ENCODE measurements around the gene GALNT17. TPM values are rescaled to one million over a fixed set of nuclear protein-coding genes. Genes with fewer than 3 reads are reported as not detected.

Gene GALNT17
- total RNA-seq, 6 donors from 2014 or later: 5.3 to 26.2 (median 10.1) TPM

DNA sequence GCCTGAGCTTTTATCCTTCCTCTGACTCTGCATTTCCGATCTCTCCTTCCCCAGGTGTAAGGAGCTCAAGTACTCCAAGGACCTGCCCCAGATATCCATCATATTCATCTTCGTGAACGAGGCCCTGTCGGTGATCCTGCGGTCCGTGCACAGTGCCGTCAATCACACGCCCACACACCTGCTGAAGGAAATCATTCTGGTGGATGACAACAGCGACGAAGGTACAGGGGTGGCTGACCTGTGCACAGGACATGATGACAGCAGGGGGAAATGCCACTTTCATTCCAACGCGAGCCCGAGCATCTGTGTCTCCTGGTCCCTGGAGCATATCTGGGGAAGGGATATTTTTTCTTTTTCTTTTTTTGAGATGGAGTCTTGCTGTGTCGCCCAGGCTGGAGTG is 256.2 kb downstream of the GALNT17 start:
- Histone ChIP-seq H3K4me1 (no peaks in the 10 kb centered on the region), H3K9me3 (no peaks in the 10 kb centered on the region), H3K4me3 (no peak overlapping the region), H3K27me3 (no peaks in the 10 kb centered on the region), H3K27ac (no peak overlapping the region), H3K36me3 (no peaks in the 10 kb centered on the region)
- DNase-seq (no peak), ATAC-seq (ENCODE audit: low FRiP score in 2 of 2) (no peak)
- TF ChIP-seq, protein P1, sequence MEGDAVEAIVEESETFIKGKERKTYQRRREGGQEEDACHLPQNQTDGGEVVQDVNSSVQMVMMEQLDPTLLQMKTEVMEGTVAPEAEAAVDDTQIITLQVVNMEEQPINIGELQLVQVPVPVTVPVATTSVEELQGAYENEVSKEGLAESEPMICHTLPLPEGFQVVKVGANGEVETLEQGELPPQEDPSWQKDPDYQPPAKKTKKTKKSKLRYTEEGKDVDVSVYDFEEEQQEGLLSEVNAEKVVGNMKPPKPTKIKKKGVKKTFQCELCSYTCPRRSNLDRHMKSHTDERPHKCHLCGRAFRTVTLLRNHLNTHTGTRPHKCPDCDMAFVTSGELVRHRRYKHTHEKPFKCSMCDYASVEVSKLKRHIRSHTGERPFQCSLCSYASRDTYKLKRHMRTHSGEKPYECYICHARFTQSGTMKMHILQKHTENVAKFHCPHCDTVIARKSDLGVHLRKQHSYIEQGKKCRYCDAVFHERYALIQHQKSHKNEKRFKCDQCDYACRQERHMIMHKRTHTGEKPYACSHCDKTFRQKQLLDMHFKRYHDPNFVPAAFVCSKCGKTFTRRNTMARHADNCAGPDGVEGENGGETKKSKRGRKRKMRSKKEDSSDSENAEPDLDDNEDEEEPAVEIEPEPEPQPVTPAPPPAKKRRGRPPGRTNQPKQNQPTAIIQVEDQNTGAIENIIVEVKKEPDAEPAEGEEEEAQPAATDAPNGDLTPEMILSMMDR (IDR thresholded peaks at IDR 0.05): no peak
- TF ChIP-seq EP300 (IDR thresholded peaks at IDR 0.05) (no peak), POLR2A (IDR thresholded peaks at IDR 0.05) (no peak), POLR2AphosphoS5 (IDR thresholded peaks at IDR 0.05) (no peak)
- WGBS, 2 donors: 87 to 90% methylated on average over 14 of the region's 14 CpGs

DNA sequence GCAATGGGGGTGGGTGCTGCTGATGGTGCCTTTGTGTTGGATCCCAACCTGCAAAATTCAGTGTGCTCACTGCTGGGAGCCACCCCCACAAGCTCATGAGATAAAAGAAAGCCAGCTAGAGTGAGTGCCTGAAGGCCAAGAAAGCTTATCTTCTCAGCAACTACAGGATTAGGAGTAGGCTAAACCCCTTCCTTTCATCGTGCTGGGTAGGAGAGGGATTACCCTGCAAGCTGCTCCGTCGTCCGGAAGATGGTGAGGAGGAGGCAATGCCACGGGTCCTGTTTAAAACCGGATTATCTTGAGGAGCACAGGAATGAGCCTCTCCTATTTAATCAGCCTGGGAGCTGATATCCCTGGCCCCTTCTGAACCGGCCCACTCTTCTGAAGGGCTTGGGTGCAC is 258.0 kb downstream of the GALNT17 start:
- Histone ChIP-seq H3K9me3 (no peaks in the 10 kb centered on the region), H3K36me3 (no peaks in the 10 kb centered on the region), H3K27me3 (no peaks in the 10 kb centered on the region), H3K4me1 (no peaks in the 10 kb centered on the region), H3K4me3 (no peak overlapping the region), H3K27ac (no peak overlapping the region)
- 80 to 83% methylated on average over 7 of the region's 7 CpGs for WGBS, 2 donors
- ATAC-seq (ENCODE audit: low FRiP score in 2 of 2) (no peak), DNase-seq (no peak)
- no peak for TF ChIP-seq POLR2AphosphoS5 (IDR thresholded peaks at IDR 0.05)
- TF ChIP-seq POLR2A (IDR thresholded peaks at IDR 0.05): no peak
- no peak for TF ChIP-seq EP300 (IDR thresholded peaks at IDR 0.05)
- TF ChIP-seq, protein P1 (IDR thresholded peaks at IDR 0.05): no peak

DNA sequence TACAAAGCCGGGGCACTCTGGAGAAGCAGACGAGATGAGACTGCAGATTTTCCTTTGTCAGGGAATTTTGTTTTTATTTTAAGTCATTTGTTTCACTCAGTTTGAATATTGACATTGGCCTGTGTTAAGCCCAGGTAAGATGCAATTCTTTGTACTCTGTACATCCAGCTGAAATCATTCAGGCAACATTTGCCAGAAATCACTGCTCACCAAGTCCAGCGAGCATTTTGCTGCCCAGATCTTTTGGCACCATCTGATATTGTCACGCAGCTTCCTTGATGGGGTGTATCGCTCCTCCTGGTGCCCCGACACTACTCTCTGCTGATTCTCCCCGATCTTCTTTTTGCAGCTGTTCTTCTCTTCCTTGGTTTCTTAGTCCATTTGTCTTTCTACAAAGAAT is 261.7 kb downstream of the GALNT17 start:
- no peak for DNase-seq
- WGBS, 2 donors: 68 to 84% methylated on average over 7 of the region's 7 CpGs

DNA sequence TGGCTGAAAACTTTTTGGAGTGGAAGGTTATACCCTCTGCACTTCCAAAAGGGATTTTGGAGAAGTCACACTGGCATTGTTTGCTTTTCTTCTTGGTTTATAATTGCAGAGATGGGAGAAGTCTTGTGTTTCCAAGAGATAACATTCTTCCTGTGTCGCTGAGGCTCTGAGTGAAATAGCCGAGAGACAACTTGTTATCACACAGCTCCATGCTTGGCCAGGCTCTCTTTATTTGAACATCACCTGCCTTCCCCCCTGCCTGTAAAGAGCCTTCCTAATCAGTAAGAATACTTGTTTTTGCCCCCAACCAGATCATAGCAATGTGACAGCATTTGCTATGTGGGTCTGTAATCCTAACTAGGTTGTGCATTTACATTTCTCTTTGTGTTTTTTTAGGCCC is 270.7 kb downstream of the GALNT17 start:
- Histone ChIP-seq H3K36me3 (no peaks in the 10 kb centered on the region), H3K27ac (no peak overlapping the region), H3K9me3 (no peaks in the 10 kb centered on the region), H3K27me3 (no peaks in the 10 kb centered on the region), H3K4me3 (no peak overlapping the region), H3K4me1 (no peaks in the 10 kb centered on the region)
- WGBS, 2 donors: 40 to 59% methylated on average over 2 of the region's 2 CpGs
- no peak for DNase-seq
- no peak for ATAC-seq (ENCODE audit: low FRiP score in 2 of 2)
- TF ChIP-seq POLR2A (IDR thresholded peaks at IDR 0.05) (no peak), EP300 (IDR thresholded peaks at IDR 0.05) (no peak), POLR2AphosphoS5 (IDR thresholded peaks at IDR 0.05) (no peak)
- TF ChIP-seq, protein P1 (IDR thresholded peaks at IDR 0.05): no peak

More for the DNA sequence above, 261.7 kb downstream of the GALNT17 start:
- H3K36me3 ChIP-seq: no peaks in the 10 kb centered on the region
- no peak overlapping the region for H3K27ac ChIP-seq
- TF ChIP-seq EP300 (IDR thresholded peaks at IDR 0.05): no peak
- TF ChIP-seq POLR2A (IDR thresholded peaks at IDR 0.05): no peak
- TF ChIP-seq, protein P1 (IDR thresholded peaks at IDR 0.05): no peak
- TF ChIP-seq POLR2AphosphoS5 (IDR thresholded peaks at IDR 0.05): no peak
- no peaks in the 10 kb centered on the region for H3K9me3 ChIP-seq
- no peak for ATAC-seq (ENCODE audit: low FRiP score in 2 of 2)
- H3K27me3 ChIP-seq: no peaks in the 10 kb centered on the region
- H3K4me3 ChIP-seq: no peak overlapping the region
- H3K4me1 ChIP-seq: no peaks in the 10 kb centered on the region

DNA sequence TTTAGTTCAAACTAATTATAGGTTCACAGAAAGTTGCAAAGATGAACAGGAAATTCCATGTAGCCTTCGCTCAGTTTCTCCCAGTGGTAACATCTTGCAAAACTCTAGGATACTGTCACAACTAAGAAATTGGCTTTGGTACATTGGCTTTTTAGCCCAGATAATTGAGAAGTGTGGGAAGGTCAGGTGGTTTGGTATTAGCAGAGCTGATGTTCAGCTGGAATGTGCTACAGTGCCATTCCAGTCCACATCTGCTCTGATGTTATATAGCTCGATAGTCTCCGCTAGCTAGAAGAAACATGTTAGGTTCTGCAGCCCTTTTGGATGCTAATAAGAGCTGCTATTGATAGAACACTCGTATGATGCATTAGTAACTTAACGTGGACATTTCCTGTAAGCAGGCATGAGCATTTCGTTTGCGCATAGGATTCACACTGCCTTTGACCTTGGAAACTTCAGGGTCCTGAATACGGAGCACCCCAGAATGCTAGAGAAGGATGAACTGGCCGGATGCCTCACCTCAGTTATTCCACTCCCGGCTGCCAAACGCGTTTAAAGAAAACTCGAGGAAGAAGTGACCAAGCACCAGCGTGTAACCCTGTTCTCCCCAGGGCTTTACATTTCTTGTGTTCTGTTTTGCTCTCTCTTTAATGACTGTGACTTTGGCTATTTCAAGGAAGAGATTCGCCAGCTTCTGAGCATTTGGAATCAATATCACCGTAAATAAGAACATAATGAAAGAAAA is 271.4 kb downstream of the GALNT17 start:
- Histone ChIP-seq H3K27ac (no peak overlapping the region), H3K27me3 (no peaks in the 10 kb centered on the region), H3K36me3 (no peaks in the 10 kb centered on the region), H3K4me1 (no peaks in the 10 kb centered on the region), H3K9me3 (no peaks in the 10 kb centered on the region), H3K4me3 (no peak overlapping the region)
- 60 to 72% methylated on average over 16 of the region's 16 CpGs for WGBS, 2 donors
- ATAC-seq (ENCODE audit: low FRiP score in 2 of 2) (no peak), DNase-seq (no peak)
- TF ChIP-seq POLR2AphosphoS5 (IDR thresholded peaks at IDR 0.05) (no peak), POLR2A (IDR thresholded peaks at IDR 0.05) (no peak), EP300 (IDR thresholded peaks at IDR 0.05) (no peak)
- TF ChIP-seq, protein P1 (IDR thresholded peaks at IDR 0.05): no peak

Measured in upper lobe of left lung (tissue), 6 donors.